SK-N-SH (cell line): ENCODE data around the gene PCNX2.

ENCODE experiments used
- EZH2phosphoT487 ChIP-seq: fragments of 200-600 bp; sonication (generic); IDR thresholded peaks from 2 replicates; pipeline ENCODE4 v1.6.1; 2017; ENCODE audit warnings: low read depth, mixed run types, mild to moderate bottlenecking, antibody characterized with exemption, moderate library complexity, borderline replicate concordance
- PBX3 ChIP-seq: IDR thresholded peaks from 2 replicates; pipeline ENCODE4; 2012
- POLR2AphosphoS5 ChIP-seq: IDR thresholded peaks from 2 replicates; pipeline ENCODE4 v1.6.1; 2012; ENCODE audit warnings: low read depth, low read length
- RAD21 ChIP-seq: IDR thresholded peaks from 2 replicates; pipeline ENCODE4 v1.6.1; 2012; ENCODE audit warnings: mild to moderate bottlenecking, low read length
- SIN3A ChIP-seq: IDR thresholded peaks from 2 replicates; pipeline ENCODE4 v1.6.1; 2012; ENCODE audit warnings: low read depth, mild to moderate bottlenecking, low read length, moderate library complexity, borderline replicate concordance
- TAF1 ChIP-seq: IDR thresholded peaks from 2 replicates; pipeline ENCODE4 v1.6.1; 2012; ENCODE audit warnings: low read depth, mild to moderate bottlenecking, low read length, moderate library complexity, borderline replicate concordance
- TCF12 ChIP-seq: IDR thresholded peaks from 2 replicates; pipeline ENCODE4 v1.4.0; 2012
- YY1 ChIP-seq: IDR thresholded peaks from 2 replicates; pipeline ENCODE4 v1.4.0; 2012; ENCODE audit warnings: low read depth, mild to moderate bottlenecking
- TF ChIP-seq, protein P1 (sequence below): fragments of 200-600 bp; sonication (generic); IDR thresholded peaks from 2 replicates; pipeline ENCODE4 v1.6.1; 2017; ENCODE audit warnings: antibody characterized with exemption, mild to moderate bottlenecking, moderate library complexity
- TF ChIP-seq, protein P2 (sequence below): IDR thresholded peaks from 2 replicates; pipeline ENCODE4 v1.6.1; 2012; ENCODE audit warnings: mild to moderate bottlenecking, low read depth, low read length, moderate library complexity
- TF ChIP-seq, protein P3 (sequence below): IDR thresholded peaks from 2 replicates; pipeline ENCODE4 v1.4.0; 2012; ENCODE audit warnings: low read depth, borderline replicate concordance

DNA sequence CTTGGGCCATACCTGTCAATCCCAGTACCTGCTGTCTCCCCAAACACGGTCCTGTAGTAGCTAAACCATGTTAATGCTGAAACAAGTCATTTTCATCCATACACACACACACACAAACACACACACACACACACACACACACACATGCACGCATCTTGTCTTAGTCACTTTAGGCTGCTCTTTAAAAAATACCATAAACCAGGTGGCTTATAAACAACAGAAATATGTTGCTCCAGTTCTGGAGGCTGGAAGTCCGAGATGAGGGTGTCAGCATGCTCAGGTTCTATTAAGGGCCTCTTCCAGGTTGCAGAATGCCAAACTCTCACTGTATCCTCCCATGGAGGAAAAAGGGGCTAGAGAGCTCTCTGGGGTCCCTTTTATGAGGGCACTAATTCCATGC, 215.2 kb downstream of the PCNX2 start:
- no peak for TF ChIP-seq TAF1
- TF ChIP-seq EZH2phosphoT487 = no peak
- TF ChIP-seq, protein P1, sequence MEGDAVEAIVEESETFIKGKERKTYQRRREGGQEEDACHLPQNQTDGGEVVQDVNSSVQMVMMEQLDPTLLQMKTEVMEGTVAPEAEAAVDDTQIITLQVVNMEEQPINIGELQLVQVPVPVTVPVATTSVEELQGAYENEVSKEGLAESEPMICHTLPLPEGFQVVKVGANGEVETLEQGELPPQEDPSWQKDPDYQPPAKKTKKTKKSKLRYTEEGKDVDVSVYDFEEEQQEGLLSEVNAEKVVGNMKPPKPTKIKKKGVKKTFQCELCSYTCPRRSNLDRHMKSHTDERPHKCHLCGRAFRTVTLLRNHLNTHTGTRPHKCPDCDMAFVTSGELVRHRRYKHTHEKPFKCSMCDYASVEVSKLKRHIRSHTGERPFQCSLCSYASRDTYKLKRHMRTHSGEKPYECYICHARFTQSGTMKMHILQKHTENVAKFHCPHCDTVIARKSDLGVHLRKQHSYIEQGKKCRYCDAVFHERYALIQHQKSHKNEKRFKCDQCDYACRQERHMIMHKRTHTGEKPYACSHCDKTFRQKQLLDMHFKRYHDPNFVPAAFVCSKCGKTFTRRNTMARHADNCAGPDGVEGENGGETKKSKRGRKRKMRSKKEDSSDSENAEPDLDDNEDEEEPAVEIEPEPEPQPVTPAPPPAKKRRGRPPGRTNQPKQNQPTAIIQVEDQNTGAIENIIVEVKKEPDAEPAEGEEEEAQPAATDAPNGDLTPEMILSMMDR = no peak
- no peak for TF ChIP-seq TCF12
- TF ChIP-seq, protein P2, sequence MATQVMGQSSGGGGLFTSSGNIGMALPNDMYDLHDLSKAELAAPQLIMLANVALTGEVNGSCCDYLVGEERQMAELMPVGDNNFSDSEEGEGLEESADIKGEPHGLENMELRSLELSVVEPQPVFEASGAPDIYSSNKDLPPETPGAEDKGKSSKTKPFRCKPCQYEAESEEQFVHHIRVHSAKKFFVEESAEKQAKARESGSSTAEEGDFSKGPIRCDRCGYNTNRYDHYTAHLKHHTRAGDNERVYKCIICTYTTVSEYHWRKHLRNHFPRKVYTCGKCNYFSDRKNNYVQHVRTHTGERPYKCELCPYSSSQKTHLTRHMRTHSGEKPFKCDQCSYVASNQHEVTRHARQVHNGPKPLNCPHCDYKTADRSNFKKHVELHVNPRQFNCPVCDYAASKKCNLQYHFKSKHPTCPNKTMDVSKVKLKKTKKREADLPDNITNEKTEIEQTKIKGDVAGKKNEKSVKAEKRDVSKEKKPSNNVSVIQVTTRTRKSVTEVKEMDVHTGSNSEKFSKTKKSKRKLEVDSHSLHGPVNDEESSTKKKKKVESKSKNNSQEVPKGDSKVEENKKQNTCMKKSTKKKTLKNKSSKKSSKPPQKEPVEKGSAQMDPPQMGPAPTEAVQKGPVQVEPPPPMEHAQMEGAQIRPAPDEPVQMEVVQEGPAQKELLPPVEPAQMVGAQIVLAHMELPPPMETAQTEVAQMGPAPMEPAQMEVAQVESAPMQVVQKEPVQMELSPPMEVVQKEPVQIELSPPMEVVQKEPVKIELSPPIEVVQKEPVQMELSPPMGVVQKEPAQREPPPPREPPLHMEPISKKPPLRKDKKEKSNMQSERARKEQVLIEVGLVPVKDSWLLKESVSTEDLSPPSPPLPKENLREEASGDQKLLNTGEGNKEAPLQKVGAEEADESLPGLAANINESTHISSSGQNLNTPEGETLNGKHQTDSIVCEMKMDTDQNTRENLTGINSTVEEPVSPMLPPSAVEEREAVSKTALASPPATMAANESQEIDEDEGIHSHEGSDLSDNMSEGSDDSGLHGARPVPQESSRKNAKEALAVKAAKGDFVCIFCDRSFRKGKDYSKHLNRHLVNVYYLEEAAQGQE = no peak
- TF ChIP-seq SIN3A = no peak
- no peak for TF ChIP-seq YY1
- TF ChIP-seq PBX3 = no peak
- TF ChIP-seq POLR2AphosphoS5 = no peak
- no peak for TF ChIP-seq RAD21
- TF ChIP-seq, protein P3, sequence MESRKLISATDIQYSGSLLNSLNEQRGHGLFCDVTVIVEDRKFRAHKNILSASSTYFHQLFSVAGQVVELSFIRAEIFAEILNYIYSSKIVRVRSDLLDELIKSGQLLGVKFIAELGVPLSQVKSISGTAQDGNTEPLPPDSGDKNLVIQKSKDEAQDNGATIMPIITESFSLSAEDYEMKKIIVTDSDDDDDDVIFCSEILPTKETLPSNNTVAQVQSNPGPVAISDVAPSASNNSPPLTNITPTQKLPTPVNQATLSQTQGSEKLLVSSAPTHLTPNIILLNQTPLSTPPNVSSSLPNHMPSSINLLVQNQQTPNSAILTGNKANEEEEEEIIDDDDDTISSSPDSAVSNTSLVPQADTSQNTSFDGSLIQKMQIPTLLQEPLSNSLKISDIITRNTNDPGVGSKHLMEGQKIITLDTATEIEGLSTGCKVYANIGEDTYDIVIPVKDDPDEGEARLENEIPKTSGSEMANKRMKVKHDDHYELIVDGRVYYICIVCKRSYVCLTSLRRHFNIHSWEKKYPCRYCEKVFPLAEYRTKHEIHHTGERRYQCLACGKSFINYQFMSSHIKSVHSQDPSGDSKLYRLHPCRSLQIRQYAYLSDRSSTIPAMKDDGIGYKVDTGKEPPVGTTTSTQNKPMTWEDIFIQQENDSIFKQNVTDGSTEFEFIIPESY = no peak
